ENCODE results near the gene IPO11. TPM values are rescaled to one million over a fixed set of nuclear protein-coding genes. Genes with fewer than 3 reads are reported as not detected.

IPO11 gene
- total and polyA plus RNA-seq, 4 donors: 4.7 to 20.6 (median 9.0) TPM

- no peak for DNase-seq (ENCODE audit: low spot score)
- over 99% methylated on average over 2 of the region's 2 CpGs for WGBS
- Histone ChIP-seq H3K4me1 (ENCODE audit: control insufficient read depth in 4 of 4, insufficient read depth in 4 of 4, low read length in 3 of 4) (peaks cover 3 to 17% (median 17%) of the 10 kb centered on the region in 4 donors), H3K4me3 (ENCODE audit: low read depth in 1 of 3, low read length in 3 of 3) (no peak overlapping the region), H3K27ac (ENCODE audit: low read depth in 1 of 2, low read length in 2 of 2) (no peak overlapping the region), H3K27me3 (ENCODE audit: control insufficient read depth in 4 of 4, insufficient read depth in 4 of 4, low read length in 3 of 4) (no peaks in the 10 kb centered on the region), H3K9ac (ENCODE audit: low read depth in 1 of 2, low read length in 2 of 2) (no peak overlapping the region), H3K9me3 (ENCODE audit: control insufficient read depth in 4 of 4, low read length in 3 of 4) (no peaks in the 10 kb centered on the region), H3K36me3 (ENCODE audit: control insufficient read depth in 4 of 4, insufficient read depth in 3 of 4, low read depth in 1 of 4, low read length in 3 of 4) (no peaks in the 10 kb centered on the region)
- TF ChIP-seq, protein P1, sequence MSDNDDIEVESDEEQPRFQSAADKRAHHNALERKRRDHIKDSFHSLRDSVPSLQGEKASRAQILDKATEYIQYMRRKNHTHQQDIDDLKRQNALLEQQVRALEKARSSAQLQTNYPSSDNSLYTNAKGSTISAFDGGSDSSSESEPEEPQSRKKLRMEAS (IDR thresholded peaks at IDR 0.05): no peak
- TF ChIP-seq, protein P2, sequence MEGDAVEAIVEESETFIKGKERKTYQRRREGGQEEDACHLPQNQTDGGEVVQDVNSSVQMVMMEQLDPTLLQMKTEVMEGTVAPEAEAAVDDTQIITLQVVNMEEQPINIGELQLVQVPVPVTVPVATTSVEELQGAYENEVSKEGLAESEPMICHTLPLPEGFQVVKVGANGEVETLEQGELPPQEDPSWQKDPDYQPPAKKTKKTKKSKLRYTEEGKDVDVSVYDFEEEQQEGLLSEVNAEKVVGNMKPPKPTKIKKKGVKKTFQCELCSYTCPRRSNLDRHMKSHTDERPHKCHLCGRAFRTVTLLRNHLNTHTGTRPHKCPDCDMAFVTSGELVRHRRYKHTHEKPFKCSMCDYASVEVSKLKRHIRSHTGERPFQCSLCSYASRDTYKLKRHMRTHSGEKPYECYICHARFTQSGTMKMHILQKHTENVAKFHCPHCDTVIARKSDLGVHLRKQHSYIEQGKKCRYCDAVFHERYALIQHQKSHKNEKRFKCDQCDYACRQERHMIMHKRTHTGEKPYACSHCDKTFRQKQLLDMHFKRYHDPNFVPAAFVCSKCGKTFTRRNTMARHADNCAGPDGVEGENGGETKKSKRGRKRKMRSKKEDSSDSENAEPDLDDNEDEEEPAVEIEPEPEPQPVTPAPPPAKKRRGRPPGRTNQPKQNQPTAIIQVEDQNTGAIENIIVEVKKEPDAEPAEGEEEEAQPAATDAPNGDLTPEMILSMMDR (IDR thresholded peaks at IDR 0.05; ENCODE audit: low read depth, low read length, missing input control): no peak
- no peak for TF ChIP-seq NR2F2 (IDR thresholded peaks at IDR 0.05)
- no peak for TF ChIP-seq FOXA1 (IDR thresholded peaks at IDR 0.05)
- TF ChIP-seq RXRA (IDR thresholded peaks at IDR 0.05): no peak
These were observed 176.9 kb downstream of the IPO11 start for GRCh38 chr5:62589504-62589903.

GRCh38 chr5:62590387-62590786 lies 177.8 kb downstream of the IPO11 start:
- no peaks in the 10 kb centered on the region for H3K9me3 ChIP-seq (ENCODE audit: control insufficient read depth in 4 of 4, low read length in 3 of 4)
- 94% methylated on average over 2 of the region's 2 CpGs for WGBS
- no peak overlapping the region for H3K4me3 ChIP-seq (ENCODE audit: low read depth in 1 of 3, low read length in 3 of 3)
- no peaks in the 10 kb centered on the region for H3K36me3 ChIP-seq (ENCODE audit: control insufficient read depth in 4 of 4, insufficient read depth in 3 of 4, low read depth in 1 of 4, low read length in 3 of 4)
- H3K9ac ChIP-seq (ENCODE audit: low read depth in 1 of 2, low read length in 2 of 2): no peak overlapping the region
- DNase-seq (ENCODE audit: low spot score): no peak
- TF ChIP-seq HNF4G (IDR thresholded peaks at IDR 0.05): no peak
- TF ChIP-seq, protein P3, sequence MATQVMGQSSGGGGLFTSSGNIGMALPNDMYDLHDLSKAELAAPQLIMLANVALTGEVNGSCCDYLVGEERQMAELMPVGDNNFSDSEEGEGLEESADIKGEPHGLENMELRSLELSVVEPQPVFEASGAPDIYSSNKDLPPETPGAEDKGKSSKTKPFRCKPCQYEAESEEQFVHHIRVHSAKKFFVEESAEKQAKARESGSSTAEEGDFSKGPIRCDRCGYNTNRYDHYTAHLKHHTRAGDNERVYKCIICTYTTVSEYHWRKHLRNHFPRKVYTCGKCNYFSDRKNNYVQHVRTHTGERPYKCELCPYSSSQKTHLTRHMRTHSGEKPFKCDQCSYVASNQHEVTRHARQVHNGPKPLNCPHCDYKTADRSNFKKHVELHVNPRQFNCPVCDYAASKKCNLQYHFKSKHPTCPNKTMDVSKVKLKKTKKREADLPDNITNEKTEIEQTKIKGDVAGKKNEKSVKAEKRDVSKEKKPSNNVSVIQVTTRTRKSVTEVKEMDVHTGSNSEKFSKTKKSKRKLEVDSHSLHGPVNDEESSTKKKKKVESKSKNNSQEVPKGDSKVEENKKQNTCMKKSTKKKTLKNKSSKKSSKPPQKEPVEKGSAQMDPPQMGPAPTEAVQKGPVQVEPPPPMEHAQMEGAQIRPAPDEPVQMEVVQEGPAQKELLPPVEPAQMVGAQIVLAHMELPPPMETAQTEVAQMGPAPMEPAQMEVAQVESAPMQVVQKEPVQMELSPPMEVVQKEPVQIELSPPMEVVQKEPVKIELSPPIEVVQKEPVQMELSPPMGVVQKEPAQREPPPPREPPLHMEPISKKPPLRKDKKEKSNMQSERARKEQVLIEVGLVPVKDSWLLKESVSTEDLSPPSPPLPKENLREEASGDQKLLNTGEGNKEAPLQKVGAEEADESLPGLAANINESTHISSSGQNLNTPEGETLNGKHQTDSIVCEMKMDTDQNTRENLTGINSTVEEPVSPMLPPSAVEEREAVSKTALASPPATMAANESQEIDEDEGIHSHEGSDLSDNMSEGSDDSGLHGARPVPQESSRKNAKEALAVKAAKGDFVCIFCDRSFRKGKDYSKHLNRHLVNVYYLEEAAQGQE (IDR thresholded peaks at IDR 0.05): no peak
- TF ChIP-seq, protein P1 (IDR thresholded peaks at IDR 0.05): no peak
- TF ChIP-seq GABPA (IDR thresholded peaks at IDR 0.05 in 1 of 2, conservative IDR thresholded peaks at IDR 0.05 in 1 of 2): no peak
- no peak for TF ChIP-seq RXRA (IDR thresholded peaks at IDR 0.05)
- TF ChIP-seq ZBTB33 (IDR thresholded peaks at IDR 0.05): no peak
- no peak for TF ChIP-seq EGR1 (IDR thresholded peaks at IDR 0.05; ENCODE audit: low read depth in 2 of 2)
- TF ChIP-seq HNF4A (conservative IDR thresholded peaks at IDR 0.05): no peak
- no peak overlapping the region for H3K27ac ChIP-seq (ENCODE audit: low read depth in 1 of 2, low read length in 2 of 2)
- no peaks in the 10 kb centered on the region for H3K27me3 ChIP-seq (ENCODE audit: control insufficient read depth in 4 of 4, insufficient read depth in 4 of 4, low read length in 3 of 4)
- H3K4me1 ChIP-seq (ENCODE audit: control insufficient read depth in 4 of 4, insufficient read depth in 4 of 4, low read length in 3 of 4): peaks cover 3 to 17% (median 17%) of the 10 kb centered on the region in 4 donors

Measured in liver (tissue), 9 donors.